SK-N-MC (cell line): ENCODE data around the gene ACVR1.

Source experiments
- DNase-seq: peaks from one replicate; pipeline ENCODE4 v3.0.0-alpha.2; 2011; ENCODE audit warnings: low read depth, low spot score
- H3K27ac ChIP-seq: fragments of 200-600 bp; sonication (generic); 2 replicates; pipeline ENCODE4 v1.5.1; 2016; ENCODE audit warnings: mixed run types
- H3K36me3 ChIP-seq: fragments of 200-600 bp; sonication (generic); 2 replicates; pipeline ENCODE4 v1.6.1; 2017; ENCODE audit warnings: antibody characterized with exemption, low read length, mixed read lengths; ENCODE audit not compliant: insufficient read depth
- H3K4me3 ChIP-seq: fragments of 200-600 bp; sonication (generic); 2 replicates; pipeline ENCODE4 v1.5.1; 2016
- H3K9ac ChIP-seq: fragments of 200-600 bp; sonication (generic); 2 replicates; pipeline ENCODE4 v1.8.0; 2017; ENCODE audit warnings: mixed run types, mixed read lengths; ENCODE audit not compliant: insufficient read length
- H3K9me3 ChIP-seq: fragments of 200-600 bp; sonication (generic); 2 replicates; pipeline ENCODE4 v1.6.1; 2017; ENCODE audit warnings: low read depth, mild to moderate bottlenecking, antibody characterized with exemption, low read length, moderate library complexity, mixed read lengths
- EZH2 ChIP-seq: fragments of 200-600 bp; sonication (generic); IDR thresholded peaks from one replicate; pipeline ENCODE4 v1.6.1; 2017; ENCODE audit warnings: antibody characterized with exemption
- FOXP2 ChIP-seq: optimal IDR thresholded peaks from 2 replicates; pipeline ENCODE3; 2011; ENCODE audit warnings: mild to moderate bottlenecking, moderate library complexity; ENCODE audit not compliant: insufficient read depth; ENCODE audit errors: extremely low read length, control extremely low read depth
- POLR2AphosphoS5 ChIP-seq: IDR thresholded peaks from 2 replicates; pipeline ENCODE4 v1.6.1; 2012; ENCODE audit warnings: mild to moderate bottlenecking, low read depth, low read length, borderline replicate concordance

ACVR1 gene

GRCh38 chr2:157699806-157700205, 176.3 kb downstream of the ACVR1 start:
- H3K9me3 ChIP-seq = no peaks in the 10 kb centered on the region
- no peak for DNase-seq
- no peak for TF ChIP-seq POLR2AphosphoS5
- no peak for TF ChIP-seq EZH2
- no peak for TF ChIP-seq FOXP2
- H3K27ac ChIP-seq = no peak overlapping the region
- H3K4me3 ChIP-seq = no peak overlapping the region
- H3K9ac ChIP-seq = no peak overlapping the region
- no peaks in the 10 kb centered on the region for H3K36me3 ChIP-seq

GRCh38 chr2:157699009-157699408, 177.1 kb downstream of the ACVR1 start:
- no peak for DNase-seq
- no peaks in the 10 kb centered on the region for H3K9me3 ChIP-seq

DNA sequence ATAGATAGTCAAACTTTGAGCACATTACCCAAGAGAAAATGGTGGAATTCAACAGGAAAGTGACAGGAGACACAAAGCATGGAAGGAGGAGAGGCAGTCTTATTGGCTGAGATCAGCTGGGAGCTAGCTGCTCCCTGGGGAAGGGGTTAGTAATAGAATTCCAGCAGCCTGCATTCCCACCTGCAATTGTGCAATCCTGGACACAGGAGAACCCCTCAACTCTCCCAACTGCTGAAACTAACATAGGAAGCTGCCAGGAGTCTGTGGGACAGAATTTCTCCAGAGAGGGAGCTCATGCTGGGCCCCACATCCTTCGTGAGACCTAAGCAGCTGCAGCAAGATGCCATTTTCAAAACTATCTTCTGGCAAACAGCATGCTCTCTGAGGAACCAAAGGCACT, 177.7 kb downstream of the ACVR1 start:
- Histone ChIP-seq H3K36me3 (no peaks in the 10 kb centered on the region), H3K9ac (no peak overlapping the region), H3K4me3 (no peak overlapping the region), H3K9me3 (no peaks in the 10 kb centered on the region), H3K27ac (no peak overlapping the region)
- no peak for TF ChIP-seq EZH2
- no peak for TF ChIP-seq POLR2AphosphoS5
- no peak for TF ChIP-seq FOXP2
- no peak for DNase-seq

More at GRCh38 chr2:157699009-157699408, 177.1 kb downstream of the ACVR1 start:
- TF ChIP-seq POLR2AphosphoS5 = no peak
- TF ChIP-seq EZH2 = no peak
- no peak for TF ChIP-seq FOXP2
- H3K9ac ChIP-seq = no peak overlapping the region
- no peak overlapping the region for H3K4me3 ChIP-seq
- no peaks in the 10 kb centered on the region for H3K36me3 ChIP-seq
- H3K27ac ChIP-seq = no peak overlapping the region

DNA sequence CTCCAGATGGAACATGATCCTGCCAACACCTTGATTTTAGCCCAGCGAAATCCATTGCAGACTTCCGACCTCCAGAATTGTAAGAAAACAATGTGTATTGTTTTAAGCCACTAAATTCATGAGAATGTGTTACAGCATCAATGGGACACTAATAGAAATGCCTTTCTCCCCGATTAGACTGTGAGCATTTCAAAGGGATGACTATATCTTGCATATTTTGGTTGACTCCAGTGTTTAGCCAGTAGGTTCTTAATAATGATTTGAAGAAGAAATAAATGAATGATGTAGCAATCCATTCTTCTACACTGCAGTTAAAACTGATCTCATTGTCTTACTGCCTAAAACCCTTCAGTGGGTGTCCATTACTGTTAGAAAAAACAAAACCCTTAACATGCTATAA, 180.1 kb downstream of the ACVR1 start:
- no peak overlapping the region for H3K4me3 ChIP-seq
- no peaks in the 10 kb centered on the region for H3K36me3 ChIP-seq
- H3K27ac ChIP-seq = no peak overlapping the region
- H3K9me3 ChIP-seq = no peaks in the 10 kb centered on the region
- no peak for DNase-seq
- TF ChIP-seq EZH2 (no peak), POLR2AphosphoS5 (no peak), FOXP2 (no peak)
- no peak overlapping the region for H3K9ac ChIP-seq

GRCh38 chr2:157692768-157693167, 183.4 kb downstream of the ACVR1 start:
- Histone ChIP-seq H3K4me3 (no peak overlapping the region), H3K36me3 (no peaks in the 10 kb centered on the region), H3K27ac (no peak overlapping the region; the same call in 1 of the 2 replicates), H3K9ac (no peak overlapping the region), H3K9me3 (no peaks in the 10 kb centered on the region)
- peak; percentile 65 for DNase-seq
- TF ChIP-seq POLR2AphosphoS5 (peak; percentile 34; the same call in 1 of the 2 replicates), FOXP2 (no peak)

GRCh38 chr2:157691695-157692094, 184.4 kb downstream of the ACVR1 start:
- no peak for DNase-seq
- no peak overlapping the region for H3K9ac ChIP-seq
- no peaks in the 10 kb centered on the region for H3K9me3 ChIP-seq
- no peak overlapping the region for H3K4me3 ChIP-seq
- H3K36me3 ChIP-seq = no peaks in the 10 kb centered on the region
- TF ChIP-seq EZH2 (no peak), POLR2AphosphoS5 (no peak), FOXP2 (no peak)
- no peak overlapping the region for H3K27ac ChIP-seq

GRCh38 chr2:157691131-157691530, 185.0 kb downstream of the ACVR1 start:
- no peak for TF ChIP-seq POLR2AphosphoS5
- Histone ChIP-seq H3K9ac (no peak overlapping the region), H3K9me3 (no peaks in the 10 kb centered on the region), H3K27ac (no peak overlapping the region), H3K36me3 (no peaks in the 10 kb centered on the region), H3K4me3 (no peak overlapping the region)
- DNase-seq = no peak
